ENCODE measurements around the gene PTPRG. TPM values are rescaled to one million over a fixed set of nuclear protein-coding genes. Genes with fewer than 3 reads are reported as not detected.

Gene PTPRG
- total and polyA plus RNA-seq, 2 experiments from 2014 or later = 11.5 to 39.6 TPM

GRCh38 chr3:61956236-61956635, 394.9 kb downstream of the PTPRG start:
- H3K9ac ChIP-seq = peak overlapping the region; percentile 61
- in situ Hi-C loops (cut with MboI) = no loop called here

GRCh38 chr3:61957259-61957658, 395.9 kb downstream of the PTPRG start:
- H3K27ac ChIP-seq = peak overlapping the region; percentile 86; the same call in 1 of the 2 replicates
- in situ Hi-C loops (cut with MboI) = no loop called here
- peaks cover 7% of the 10 kb centered on the region; the same call in 1 of the 2 replicates for H3K79me2 ChIP-seq (ENCODE audit: insufficient read depth)

More at GRCh38 chr3:61956236-61956635, 394.9 kb downstream of the PTPRG start:
- peaks cover 2% of the 10 kb centered on the region; the same call in 1 of the 2 replicates for H3K79me2 ChIP-seq (ENCODE audit: insufficient read depth)
- no peaks in the 10 kb centered on the region for H3K9me2 ChIP-seq (ENCODE audit: insufficient read depth)
- peak overlapping the region; percentile 81 for H3K4me2 ChIP-seq (ENCODE audit: unreplicated experiment)
- peaks cover 37% of the 10 kb centered on the region for H3K4me1 ChIP-seq (ENCODE audit: insufficient read depth)
- peak overlapping the region; percentile 62 for H3K4me3 ChIP-seq
- peak overlapping the region; percentile 86 for H3K27ac ChIP-seq
- DNase-seq = peak; percentile 88
- TF ChIP-seq EZH2phosphoT487 (IDR thresholded peaks at IDR 0.05; ENCODE audit: insufficient read depth, low read depth) (no peak), EZH2 (IDR thresholded peaks at IDR 0.05; ENCODE audit: insufficient read depth, poor library complexity, severe bottlenecking) (no peak)
- no peaks in the 10 kb centered on the region for H3K27me3 ChIP-seq (replicated peaks; ENCODE audit: insufficient read depth)
- 17 to 25% methylated on average over 5 of the region's 5 CpGs for WGBS, 2 experiments (ENCODE audit: low coverage in 1 of 2, low lambda C conversion rate in 2 of 2, missing lambda C conversion rate in 2 of 2)
- no peaks in the 10 kb centered on the region for H4K20me1 ChIP-seq (ENCODE audit: insufficient read depth)
- H3F3A ChIP-seq (ENCODE audit: insufficient read depth) = peaks cover 30% of the 10 kb centered on the region
- peak overlapping the region; percentile 40; the same call in 1 of the 2 replicates for H2AFZ ChIP-seq
- no peaks in the 10 kb centered on the region for H3K9me3 ChIP-seq (ENCODE audit: low read depth)
- no peaks in the 10 kb centered on the region for H3K36me3 ChIP-seq (ENCODE audit: low read depth)

GRCh38 chr3:61960976-61961375, 399.6 kb downstream of the PTPRG start:
- in situ Hi-C loops (cut with MboI) = no loop called here
- Histone ChIP-seq H3K9me2 (ENCODE audit: insufficient read depth) (no peaks in the 10 kb centered on the region), H3K27ac (no peak overlapping the region), H3K36me3 (ENCODE audit: low read depth) (no peaks in the 10 kb centered on the region), H2AFZ (no peak overlapping the region), H3K4me3 (no peak overlapping the region), H3K79me2 (ENCODE audit: insufficient read depth) (peaks cover 15% of the 10 kb centered on the region), H3K4me1 (ENCODE audit: insufficient read depth) (peaks cover 18% of the 10 kb centered on the region), H3K9ac (no peak overlapping the region), H3F3A (ENCODE audit: insufficient read depth) (peaks cover 19% of the 10 kb centered on the region), H3K4me2 (ENCODE audit: unreplicated experiment) (no peak overlapping the region), H3K27me3 (replicated peaks; ENCODE audit: insufficient read depth) (no peaks in the 10 kb centered on the region), H4K20me1 (ENCODE audit: insufficient read depth) (no peaks in the 10 kb centered on the region), H3K9me3 (ENCODE audit: low read depth) (no peaks in the 10 kb centered on the region)
- peak; percentile 13 for DNase-seq
- no peak for TF ChIP-seq EZH2phosphoT487 (IDR thresholded peaks at IDR 0.05; ENCODE audit: insufficient read depth, low read depth)
- TF ChIP-seq EZH2 (IDR thresholded peaks at IDR 0.05; ENCODE audit: insufficient read depth, poor library complexity, severe bottlenecking) = no peak

More at GRCh38 chr3:61957259-61957658, 395.9 kb downstream of the PTPRG start:
- no peak for DNase-seq
- H3K9me3 ChIP-seq (ENCODE audit: low read depth) = no peaks in the 10 kb centered on the region
- H3K4me1 ChIP-seq (ENCODE audit: insufficient read depth) = peaks cover 37% of the 10 kb centered on the region
- H3K9me2 ChIP-seq (ENCODE audit: insufficient read depth) = no peaks in the 10 kb centered on the region
- H3K4me2 ChIP-seq (ENCODE audit: unreplicated experiment) = peak overlapping the region; percentile 81
- H2AFZ ChIP-seq = no peak overlapping the region
- H3K4me3 ChIP-seq = peak overlapping the region; percentile 62; the same call in 1 of the 2 replicates
- H3K36me3 ChIP-seq (ENCODE audit: low read depth) = no peaks in the 10 kb centered on the region
- no peak for TF ChIP-seq EZH2phosphoT487 (IDR thresholded peaks at IDR 0.05; ENCODE audit: insufficient read depth, low read depth)
- no peak for TF ChIP-seq EZH2 (IDR thresholded peaks at IDR 0.05; ENCODE audit: insufficient read depth, poor library complexity, severe bottlenecking)
- H3F3A ChIP-seq (ENCODE audit: insufficient read depth) = peaks cover 30% of the 10 kb centered on the region
- H3K27me3 ChIP-seq (replicated peaks; ENCODE audit: insufficient read depth) = no peaks in the 10 kb centered on the region
- WGBS, 2 experiments (ENCODE audit: low coverage in 1 of 2, low lambda C conversion rate in 2 of 2, missing lambda C conversion rate in 2 of 2) = 95 to 96% methylated on average over 2 of the region's 2 CpGs
- H3K9ac ChIP-seq = peak overlapping the region; percentile 61; the same call in 1 of the 2 replicates
- H4K20me1 ChIP-seq (ENCODE audit: insufficient read depth) = no peaks in the 10 kb centered on the region

- no peak for DNase-seq
- 100% methylated on average over 3 of the region's 3 CpGs for WGBS, 2 experiments (ENCODE audit: low coverage in 1 of 2, low lambda C conversion rate in 2 of 2, missing lambda C conversion rate in 2 of 2)
Measured at GRCh38 chr3:61961900-61962299, 400.5 kb downstream of the PTPRG start.

More at GRCh38 chr3:61961900-61962299, 400.5 kb downstream of the PTPRG start:
- Histone ChIP-seq H3K79me2 (ENCODE audit: insufficient read depth) (peaks cover 17% of the 10 kb centered on the region), H2AFZ (no peak overlapping the region), H3K36me3 (ENCODE audit: low read depth) (no peaks in the 10 kb centered on the region), H3K9me2 (ENCODE audit: insufficient read depth) (no peaks in the 10 kb centered on the region), H3K4me2 (ENCODE audit: unreplicated experiment) (no peak overlapping the region), H3K27ac (no peak overlapping the region), H4K20me1 (ENCODE audit: insufficient read depth) (no peaks in the 10 kb centered on the region), H3K9me3 (ENCODE audit: low read depth) (no peaks in the 10 kb centered on the region), H3K4me1 (ENCODE audit: insufficient read depth) (peaks cover 9% of the 10 kb centered on the region), H3F3A (ENCODE audit: insufficient read depth) (peaks cover 9% of the 10 kb centered on the region), H3K27me3 (replicated peaks; ENCODE audit: insufficient read depth) (no peaks in the 10 kb centered on the region), H3K4me3 (no peak overlapping the region), H3K9ac (no peak overlapping the region)
- TF ChIP-seq EZH2 (IDR thresholded peaks at IDR 0.05; ENCODE audit: insufficient read depth, poor library complexity, severe bottlenecking) (no peak), EZH2phosphoT487 (IDR thresholded peaks at IDR 0.05; ENCODE audit: insufficient read depth, low read depth) (no peak)
- in situ Hi-C loops (cut with MboI) = no loop called here

Data from GM23248 (cell line).